OCI-LY3 (cell line): ENCODE results near the gene COMMD10.

Source experiments
- H2AFZ ChIP-seq: fragments of 200-600, 300-600 bp; shearing (Covaris generic); 2 replicates; pipeline ENCODE4 v1.6.0; 2014; ENCODE audit warnings: antibody characterized with exemption, low read depth, low read length
- H3K27ac ChIP-seq: fragments of 200-600, 300-600 bp; sonication (generic); 2 replicates; pipeline ENCODE4 v1.5.1; 2014; ENCODE audit warnings: mild to moderate bottlenecking, low read length, moderate library complexity, mixed read lengths
- H3K27me3 ChIP-seq: fragments of 200-600, 300-600 bp; sonication (generic); 2 replicates; pipeline ENCODE4 v1.6.1; 2014; ENCODE audit warnings: low read depth, low read length, mixed read lengths
- H3K36me3 ChIP-seq: fragments of 200-600, 300-600 bp; sonication (generic); replicated peaks from 2 replicates; pipeline ENCODE3; 2014; ENCODE audit warnings: low read depth, low read length, mixed read lengths
- H3K4me1 ChIP-seq: fragments of 300-600, 200-600 bp; sonication (generic); 2 replicates; pipeline ENCODE4 v1.6.1; 2014; ENCODE audit warnings: low read length, mixed read lengths
- H3K4me2 ChIP-seq: fragments of 200-600, 300-600 bp; sonication (generic); 2 replicates; pipeline ENCODE4 v1.6.1; 2014; ENCODE audit warnings: low read length, mixed read lengths
- H3K4me3 ChIP-seq: fragments of 300-600, 200-600 bp; sonication (generic); 2 replicates; pipeline ENCODE4 v1.5.1; 2014; ENCODE audit warnings: antibody characterized with exemption, mild to moderate bottlenecking, low read length, moderate library complexity
- H3K79me2 ChIP-seq: fragments of 300-600, 200-600 bp; shearing (Covaris generic); 2 replicates; pipeline ENCODE4 v1.6.1; 2014; ENCODE audit warnings: mild to moderate bottlenecking, low read length, mixed read lengths
- H3K9ac ChIP-seq: fragments of 300-600, 200-600 bp; shearing (Covaris generic); 2 replicates; pipeline ENCODE4 v1.6.0; 2014; ENCODE audit warnings: mild to moderate bottlenecking, low read length, moderate library complexity
- H3K9me3 ChIP-seq: fragments of 200-600, 300-600 bp; shearing (Covaris generic); 2 replicates; pipeline ENCODE4 v1.6.1; 2014; ENCODE audit warnings: low read length, mixed read lengths; ENCODE audit not compliant: insufficient read depth
- H4K20me1 ChIP-seq: fragments of 200-600, 300-600 bp; sonication (generic); 2 replicates; pipeline ENCODE4 v1.6.1; 2016; ENCODE audit warnings: low read length, mixed read lengths; ENCODE audit not compliant: insufficient read depth
- CTCF ChIP-seq: fragments of 200-600, 300-600 bp; sonication (generic); IDR thresholded peaks from 2 replicates; pipeline ENCODE4 v1.5.1; 2014; ENCODE audit warnings: antibody characterized with exemption, low read length, low read depth
- EZH2phosphoT487 ChIP-seq: fragments of 200-600 bp; shearing (Covaris generic); IDR thresholded peaks from 2 replicates; pipeline ENCODE4 v1.6.1; 2018; ENCODE audit warnings: antibody characterized with exemption, mixed run types, low read depth

COMMD10 gene

GRCh38 chr5:116176121-116176520, 91.3 kb downstream of the COMMD10 start:
- H4K20me1 ChIP-seq, result no peaks in the 10 kb centered on the region
- H3K9me3 ChIP-seq, result no peaks in the 10 kb centered on the region
- H3K4me1 ChIP-seq, result no peaks in the 10 kb centered on the region
- H2AFZ ChIP-seq, result no peak overlapping the region
- H3K4me2 ChIP-seq, result no peak overlapping the region
- no peaks in the 10 kb centered on the region for H3K36me3 ChIP-seq
- no peaks in the 10 kb centered on the region for H3K27me3 ChIP-seq
- no peaks in the 10 kb centered on the region for H3K79me2 ChIP-seq
- no peak for TF ChIP-seq CTCF
- TF ChIP-seq EZH2phosphoT487, result no peak
- H3K9ac ChIP-seq, result no peak overlapping the region
- H3K27ac ChIP-seq, result no peak overlapping the region
- no peak overlapping the region for H3K4me3 ChIP-seq

GRCh38 chr5:116178925-116179324, 94.1 kb downstream of the COMMD10 start:
- Histone ChIP-seq H4K20me1 (no peaks in the 10 kb centered on the region), H3K79me2 (no peaks in the 10 kb centered on the region), H3K9me3 (no peaks in the 10 kb centered on the region), H3K9ac (no peak overlapping the region), H3K36me3 (no peaks in the 10 kb centered on the region), H2AFZ (no peak overlapping the region), H3K4me3 (no peak overlapping the region), H3K27ac (no peak overlapping the region), H3K4me1 (no peaks in the 10 kb centered on the region), H3K27me3 (no peaks in the 10 kb centered on the region), H3K4me2 (no peak overlapping the region)
- TF ChIP-seq EZH2phosphoT487 (no peak), CTCF (no peak)

- Histone ChIP-seq H3K79me2 (no peaks in the 10 kb centered on the region), H2AFZ (no peak overlapping the region), H3K4me2 (no peak overlapping the region), H3K4me1 (no peaks in the 10 kb centered on the region), H4K20me1 (no peaks in the 10 kb centered on the region), H3K4me3 (no peak overlapping the region), H3K27ac (no peak overlapping the region), H3K36me3 (no peaks in the 10 kb centered on the region), H3K27me3 (no peaks in the 10 kb centered on the region), H3K9ac (no peak overlapping the region), H3K9me3 (no peaks in the 10 kb centered on the region)
- TF ChIP-seq CTCF, result no peak
- TF ChIP-seq EZH2phosphoT487, result no peak
These were observed 124.3 kb downstream of the COMMD10 start for GRCh38 chr5:116209166-116209565.

- Histone ChIP-seq H3K27me3 (no peaks in the 10 kb centered on the region), H4K20me1 (no peaks in the 10 kb centered on the region), H3K79me2 (no peaks in the 10 kb centered on the region), H3K27ac (no peak overlapping the region), H2AFZ (no peak overlapping the region), H3K9ac (no peak overlapping the region), H3K4me2 (no peak overlapping the region), H3K9me3 (no peaks in the 10 kb centered on the region), H3K36me3 (no peaks in the 10 kb centered on the region), H3K4me3 (no peak overlapping the region), H3K4me1 (no peaks in the 10 kb centered on the region)
- TF ChIP-seq EZH2phosphoT487, result no peak
- TF ChIP-seq CTCF, result no peak
These were observed 127.4 kb downstream of the COMMD10 start for GRCh38 chr5:116212225-116212624.
